HuH-7 (cell line): ENCODE data around the gene IFT43.
A peak's percentile ranks its signal among the peaks of the same experiment; 100 is the strongest.

Experiments
- DNase-seq: peaks from one replicate; pipeline ENCODE4 v3.0.0; 2011; ENCODE audit warnings: low spot score

Gene IFT43

GRCh38 chr14:76080471-76080870 lies 94.9 kb downstream of the IFT43 start:
- DNase-seq: no peak

DNA sequence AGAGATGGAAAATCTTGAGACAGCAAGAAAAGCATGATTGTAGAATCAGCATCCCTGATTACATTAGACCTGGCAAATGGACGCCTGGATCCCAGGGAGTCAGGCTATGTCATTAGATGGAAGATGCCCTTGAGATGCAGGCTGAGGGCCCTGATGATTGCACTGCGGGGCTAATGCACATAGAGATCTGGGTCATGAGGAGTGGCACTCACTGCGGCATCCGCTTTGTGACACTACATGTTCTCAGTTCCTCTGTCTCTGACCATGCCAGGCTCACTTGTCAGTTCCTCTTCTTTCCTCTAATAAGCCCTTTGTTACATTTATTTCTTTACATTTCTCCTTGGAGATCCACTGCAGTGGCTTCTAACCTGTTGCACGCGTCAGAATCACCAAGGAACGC lies 96.1 kb downstream of the IFT43 start:
- no peak for DNase-seq

DNA sequence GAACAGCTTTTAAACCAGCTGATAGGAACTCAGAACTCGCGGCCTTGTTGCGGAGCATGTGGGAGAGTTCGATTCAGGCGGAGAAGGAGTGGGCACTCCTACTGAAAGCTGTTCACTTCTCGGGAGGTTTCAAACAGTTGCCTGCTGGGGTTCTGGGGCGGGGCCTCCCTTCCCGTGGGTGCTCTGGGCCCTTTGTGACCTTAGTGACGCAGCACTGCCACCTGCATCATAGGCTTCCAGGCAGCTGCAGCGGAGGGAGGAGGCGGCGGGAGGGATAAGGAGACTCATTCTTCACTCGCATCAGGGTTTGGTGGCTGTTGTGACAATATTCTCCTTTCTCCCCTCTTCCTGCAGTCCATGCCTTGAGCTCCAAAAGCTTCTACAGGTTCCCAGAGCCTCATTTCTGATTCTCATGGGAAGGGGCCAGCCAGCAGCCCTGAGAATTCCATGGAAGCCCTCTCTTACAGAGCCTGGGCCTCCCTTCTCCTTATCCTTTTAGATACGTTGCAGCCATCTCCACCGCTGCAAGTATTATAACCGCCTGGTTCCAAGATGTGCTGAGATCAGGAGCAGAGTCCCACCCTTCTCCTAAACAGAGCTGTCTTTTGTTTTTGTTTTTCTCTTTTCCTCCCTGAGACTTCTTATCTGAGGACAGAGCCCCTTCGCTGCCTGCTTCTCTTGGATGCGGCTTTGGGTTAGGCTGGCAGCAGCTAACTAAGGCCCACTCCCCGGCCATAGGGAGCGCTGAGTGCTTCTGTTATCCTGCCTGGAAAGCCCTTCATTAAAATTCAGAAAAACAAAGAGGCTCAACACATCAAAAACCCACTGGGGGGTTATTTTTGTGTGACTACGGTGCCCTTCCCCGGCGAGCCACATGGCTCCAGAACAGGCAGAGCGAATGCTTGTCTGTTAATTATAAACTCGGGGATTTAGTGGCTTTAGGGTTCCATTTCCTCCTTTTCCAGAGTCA lies 98.5 kb downstream of the IFT43 start:
- no peak for DNase-seq

DNA sequence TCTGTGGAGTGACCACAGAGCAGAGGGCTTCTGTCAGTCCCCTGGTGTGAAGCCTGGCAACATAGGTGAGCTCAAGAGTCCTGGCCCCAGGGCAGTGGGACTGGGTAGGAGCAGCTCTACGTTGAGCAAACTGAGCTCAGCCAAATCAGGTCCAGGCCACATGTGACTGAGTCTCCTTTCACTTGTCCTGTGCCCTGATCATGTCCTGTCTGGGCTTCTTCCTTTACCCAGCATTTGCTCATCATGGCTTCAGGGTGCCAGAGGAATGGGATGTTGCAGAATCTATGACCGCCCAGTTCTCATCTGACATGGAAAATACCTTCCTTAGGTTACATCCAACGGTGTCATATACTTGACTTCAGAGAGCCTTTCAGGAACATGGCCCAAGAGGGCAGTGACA lies 99.8 kb downstream of the IFT43 start:
- no peak for DNase-seq

GRCh38 chr14:76086636-76087035 lies 101.1 kb downstream of the IFT43 start:
- DNase-seq: no peak

DNA sequence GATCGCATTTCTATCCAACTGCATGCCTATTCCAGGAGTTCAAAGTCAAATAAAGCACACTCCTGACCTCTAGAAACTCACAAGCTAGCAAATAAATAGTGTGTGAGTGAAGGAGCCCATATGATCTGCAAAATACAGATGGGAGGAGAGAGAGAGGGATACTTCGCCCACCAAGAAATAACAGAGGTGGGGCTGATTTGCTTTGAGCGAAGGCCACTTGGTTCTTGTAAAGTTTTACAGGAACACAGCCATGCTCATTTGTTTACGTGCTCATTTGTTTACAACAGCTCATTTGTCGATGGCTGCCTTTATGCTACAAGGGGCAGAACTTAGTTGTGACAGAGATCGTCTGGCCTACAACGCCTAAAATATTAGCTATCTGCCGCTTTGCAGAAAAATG lies 102.8 kb downstream of the IFT43 start:
- no peak for DNase-seq

- DNase-seq: no peak
These were observed 103.4 kb downstream of the IFT43 start for GRCh38 chr14:76088771-76089571.

GRCh38 chr14:76089575-76089974 lies 104.0 kb downstream of the IFT43 start:
- DNase-seq: no peak

DNA sequence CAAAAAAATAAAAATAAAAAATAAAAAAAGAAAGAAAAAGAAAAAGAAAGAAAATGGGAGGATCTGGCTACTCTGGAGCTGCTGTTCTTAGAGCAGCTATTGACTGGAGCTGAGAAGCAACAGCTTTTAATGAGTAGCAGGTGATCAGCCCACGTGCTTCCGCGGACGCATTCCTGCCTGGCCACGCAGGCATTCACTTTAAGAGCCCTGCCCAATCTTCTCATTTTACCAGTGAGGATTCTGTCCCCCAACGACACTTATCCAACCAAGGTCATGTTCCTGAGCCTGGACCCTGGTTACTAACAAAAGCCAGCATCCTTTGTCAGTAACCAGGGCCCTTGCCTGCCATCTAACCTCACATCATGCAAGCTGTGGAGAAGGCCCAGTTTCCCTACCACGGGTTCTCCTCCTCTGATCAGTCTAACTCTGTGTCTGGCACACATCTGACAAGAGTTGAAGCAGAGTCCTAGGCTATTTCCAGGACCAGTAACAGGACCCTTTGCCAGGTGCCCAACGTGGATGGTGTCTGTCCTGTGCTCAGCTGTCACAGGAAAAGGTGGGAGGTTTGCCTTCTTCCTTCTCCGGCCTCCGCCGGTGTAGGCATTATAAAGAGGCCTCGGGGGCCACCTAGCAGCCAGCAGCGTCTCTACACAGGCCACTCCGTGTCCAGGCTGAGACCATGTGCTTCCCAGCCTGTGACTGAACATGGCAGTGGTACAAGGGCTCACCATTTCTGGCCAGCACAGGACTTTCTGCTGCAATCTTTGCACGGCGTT lies 105.2 kb downstream of the IFT43 start:
- DNase-seq: peak; percentile 71

- no peak for DNase-seq
These were observed 107.5 kb downstream of the IFT43 start for GRCh38 chr14:76093077-76093476.

GRCh38 chr14:76096257-76096656 lies 110.7 kb downstream of the IFT43 start:
- DNase-seq: no peak

- DNase-seq: no peak
These were observed 112.0 kb downstream of the IFT43 start for GRCh38 chr14:76097547-76097946.

DNA sequence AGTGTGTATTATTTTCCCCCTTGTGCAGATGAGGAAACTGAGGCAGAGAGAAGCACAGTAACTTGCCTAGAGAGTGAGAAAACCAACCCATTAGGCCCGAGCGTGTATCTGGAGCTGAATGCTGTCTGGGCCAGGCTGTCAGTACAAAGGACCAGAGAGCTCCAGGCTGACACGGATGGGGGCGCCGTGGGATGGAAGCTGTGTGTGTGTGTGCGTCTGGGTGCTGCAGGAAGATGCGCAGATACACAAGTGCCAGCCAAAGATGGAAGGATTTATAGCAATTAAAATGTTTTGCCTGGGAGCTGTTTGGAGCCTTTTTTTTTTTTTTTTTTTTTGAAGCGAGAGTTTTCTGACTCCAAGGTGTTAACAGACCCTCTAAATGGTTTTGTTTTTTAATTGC lies 112.5 kb downstream of the IFT43 start:
- DNase-seq: no peak

GRCh38 chr14:76098916-76099675 lies 113.5 kb downstream of the IFT43 start:
- no peak for DNase-seq

GRCh38 chr14:76100236-76100635 lies 114.7 kb downstream of the IFT43 start:
- no peak for DNase-seq

- peak; percentile 25 for DNase-seq
These were observed 116.1 kb downstream of the IFT43 start for GRCh38 chr14:76101391-76102379.

DNA sequence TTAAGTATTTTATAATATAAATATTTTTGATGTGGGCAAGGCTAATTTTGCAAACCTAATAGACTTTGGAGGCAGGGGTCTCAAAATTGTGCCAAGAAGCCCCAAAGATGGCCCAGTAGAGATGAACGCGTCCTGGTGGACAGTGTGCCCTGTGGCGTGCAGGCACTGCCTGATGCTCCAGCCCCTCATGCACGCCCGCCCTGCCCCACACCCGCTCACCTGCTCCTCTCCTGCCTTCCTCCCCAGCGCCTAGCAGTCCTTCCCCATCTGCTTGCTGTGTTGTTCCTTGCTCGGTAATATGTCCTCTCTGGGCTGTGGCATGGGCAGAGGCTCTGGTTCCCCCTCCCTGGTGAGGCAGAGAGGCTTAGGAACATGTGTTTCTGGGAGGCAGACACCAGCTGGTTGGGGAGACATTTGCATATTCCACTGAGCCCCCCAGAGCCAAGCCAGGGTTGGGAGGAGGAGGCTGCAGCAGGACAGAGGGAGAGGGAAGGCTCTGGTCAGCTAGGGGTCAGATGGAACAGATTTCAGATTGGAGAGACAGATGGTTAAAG lies 119.3 kb downstream of the IFT43 start:
- no peak for DNase-seq

DNA sequence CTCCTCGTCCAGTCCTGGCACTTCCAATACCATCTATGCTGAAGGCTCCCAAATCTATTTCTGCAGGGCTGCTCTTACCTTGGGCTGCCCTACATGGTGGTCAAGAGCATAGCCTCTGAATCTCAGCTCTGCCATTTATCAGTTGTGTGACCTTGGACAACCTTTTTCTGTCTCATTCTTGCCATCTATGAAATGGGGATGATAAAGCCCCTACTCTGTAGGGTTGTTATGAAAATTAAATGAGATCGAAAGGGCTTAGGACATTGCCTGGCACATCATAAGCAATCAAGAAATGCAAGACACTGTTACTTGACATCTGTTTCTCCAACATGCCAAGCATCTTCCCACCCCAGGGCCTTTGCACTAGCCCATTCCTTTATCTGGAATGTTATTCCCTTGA lies 120.6 kb downstream of the IFT43 start:
- DNase-seq: no peak

DNA sequence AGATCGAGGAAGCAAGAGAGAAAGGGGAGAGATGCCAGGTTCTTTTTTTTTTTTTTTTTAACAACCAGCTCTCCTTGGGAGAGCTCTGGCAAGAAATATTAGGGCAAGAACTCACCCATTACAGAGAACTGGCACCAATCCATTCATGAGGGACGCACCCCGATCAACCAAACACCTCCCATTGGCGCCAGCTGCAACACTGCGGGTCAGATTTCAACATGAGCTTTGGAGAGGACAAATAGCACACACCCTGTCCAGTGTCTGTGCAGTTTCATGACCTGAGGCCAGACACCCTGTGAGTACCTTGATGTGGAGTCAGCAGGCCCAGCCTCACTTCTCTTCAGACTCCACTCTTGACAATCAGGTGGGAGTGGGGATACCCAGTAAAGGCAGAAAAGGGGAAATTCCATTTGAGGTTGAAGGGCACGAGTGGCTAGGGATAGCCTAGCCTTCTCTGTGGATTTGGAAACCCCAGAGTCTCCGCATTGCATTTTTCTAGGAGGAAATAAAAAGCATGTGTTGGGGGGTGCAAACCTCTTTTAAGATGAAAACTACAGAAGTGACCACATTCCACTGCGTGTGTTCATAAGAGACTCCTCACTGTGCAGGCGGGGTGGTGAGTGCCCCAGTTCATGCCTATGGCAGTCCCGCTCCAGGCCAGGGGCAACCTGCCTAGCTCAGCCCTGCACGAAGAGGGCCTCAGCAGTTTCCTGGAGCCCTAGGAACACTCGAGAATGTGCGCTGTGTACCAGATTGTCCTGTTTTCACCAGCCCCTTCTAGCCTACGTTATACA lies 123.7 kb downstream of the IFT43 start:
- DNase-seq: peak; percentile 30
